Activated CD8-positive, alpha-beta T cell treated with anti-CD3 and anti-CD28 coated beads for 36 hours (primary cell): Measurements from ENCODE around the gene C1R. TPM values are rescaled to one million over a fixed set of nuclear protein-coding genes. Genes with fewer than 3 reads are reported as not detected.

ENCODE experiments used
- ATAC-seq: fragments of 200-7000 bp; cut with Tn5 transposase; one replicate; pipeline ENCODE4 v1.10.0; 2021; ENCODE audit warnings: mild to moderate bottlenecking, moderate library complexity
- CTCF ChIA-PET: fragments of 350-600 bp; sonication (Branson Sonifier 250); formaldehyde crosslinking; loops from one replicate; lab custom pipeline; 2021; ENCODE audit warnings: antibody characterized with exemption; lab: Charles Lee
- POLR2A ChIA-PET: fragments of 350-600 bp; sonication (Branson Sonifier 250); formaldehyde crosslinking; loops from one replicate; lab custom pipeline; 2021; ENCODE audit warnings: antibody characterized with exemption; lab: Charles Lee
- DNase-seq: peaks from one replicate; pipeline ENCODE4 v3.0.0-alpha.2; 2020
- H3K27ac Mint-ChIP-seq: one replicate; pipeline ENCODE4 v1.8.0; 2021; ENCODE audit warnings: mild to moderate bottlenecking, mixed read lengths
- H3K27me3 Mint-ChIP-seq: one replicate; pipeline ENCODE4 v1.8.0; 2021; ENCODE audit warnings: mixed read lengths
- H3K36me3 Mint-ChIP-seq: one replicate; pipeline ENCODE4 v1.8.0; 2021; ENCODE audit warnings: low read depth, mixed read lengths
- H3K4me1 Mint-ChIP-seq: one replicate; pipeline ENCODE4 v1.8.0; 2021; ENCODE audit warnings: low read depth, mixed read lengths
- H3K4me3 Mint-ChIP-seq: one replicate; pipeline ENCODE4 v1.8.0; 2021; ENCODE audit warnings: mild to moderate bottlenecking, moderate library complexity, mixed read lengths
- H3K9me3 Mint-ChIP-seq: one replicate; pipeline ENCODE4 v1.8.0; 2021; ENCODE audit warnings: mixed read lengths
- intact Hi-C: fragments of 100-400 bp; cut with micrococcal nuclease; formaldehyde crosslinking; loops from one replicate; pipeline ENCODE4 v1.10.0; 2022
- total RNA-seq, 2 experiments: library from RNA; stranded (reverse); gene quantifications; one replicate each; pipeline ENCODE4 v1.2.3, GENCODE V29; 2021
- TF ChIP-seq, protein P1 (sequence below): fragments of 200-600 bp; IDR thresholded peaks from one replicate; pipeline ENCODE4 v1.8.0; 2022; ENCODE audit warnings: antibody characterized with exemption, mild to moderate bottlenecking

Gene C1R
- total RNA-seq, 2 experiments from 2014 or later: 0.97 to 2.4 TPM

DNA sequence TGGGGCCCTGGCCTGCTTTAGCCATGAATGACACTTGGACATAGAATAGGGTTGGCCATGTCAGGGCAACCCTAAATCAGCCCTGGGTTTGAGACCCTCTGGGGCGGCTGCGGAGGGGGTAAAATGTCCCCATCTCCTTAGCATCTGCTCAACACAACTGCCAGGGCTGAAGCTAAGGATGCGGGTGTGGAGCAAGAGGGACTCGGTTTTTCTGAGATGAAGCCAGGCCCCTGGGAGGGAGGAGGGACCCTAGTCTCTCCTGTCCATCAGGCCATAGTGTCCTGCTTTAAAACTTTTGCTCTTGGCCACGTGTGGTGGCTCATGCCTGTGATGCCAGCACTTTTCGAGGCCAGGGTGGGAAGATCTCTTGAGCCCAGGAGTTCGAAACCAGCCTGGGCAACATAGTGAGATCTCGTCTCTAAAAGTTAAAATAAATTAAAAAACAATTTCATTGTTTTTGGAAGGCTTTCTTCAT lies 778 bp upstream of the C1R start:
- no peak for DNase-seq
- Mint-ChIP-seq H3K4me3 (no peak overlapping the region), H3K27me3 (no peaks in the 10 kb centered on the region), H3K36me3 (no peaks in the 10 kb centered on the region), H3K9me3 (no peaks in the 10 kb centered on the region), H3K4me1 (peaks cover 6% of the 10 kb centered on the region), H3K27ac (no peak overlapping the region)
- intact Hi-C loops: no loop called here
- ChIA-PET POLR2A (interaction anchor here (0.8 to 2.4 kb wide), 5 partner anchors 9 to 149 kb away, joined by 3 to 14 read pairs (median 4); partner anchors contain the start of genes C12orf57, C1RL, LPCAT3 and RNU7-1), CTCF (interaction anchor here (1.0 to 2.7 kb wide), 6 partner anchors 10 to 94 kb away, joined by 3 to 13 read pairs (median 4); no protein-coding TSS in a partner anchor)
- TF ChIP-seq, protein P1, sequence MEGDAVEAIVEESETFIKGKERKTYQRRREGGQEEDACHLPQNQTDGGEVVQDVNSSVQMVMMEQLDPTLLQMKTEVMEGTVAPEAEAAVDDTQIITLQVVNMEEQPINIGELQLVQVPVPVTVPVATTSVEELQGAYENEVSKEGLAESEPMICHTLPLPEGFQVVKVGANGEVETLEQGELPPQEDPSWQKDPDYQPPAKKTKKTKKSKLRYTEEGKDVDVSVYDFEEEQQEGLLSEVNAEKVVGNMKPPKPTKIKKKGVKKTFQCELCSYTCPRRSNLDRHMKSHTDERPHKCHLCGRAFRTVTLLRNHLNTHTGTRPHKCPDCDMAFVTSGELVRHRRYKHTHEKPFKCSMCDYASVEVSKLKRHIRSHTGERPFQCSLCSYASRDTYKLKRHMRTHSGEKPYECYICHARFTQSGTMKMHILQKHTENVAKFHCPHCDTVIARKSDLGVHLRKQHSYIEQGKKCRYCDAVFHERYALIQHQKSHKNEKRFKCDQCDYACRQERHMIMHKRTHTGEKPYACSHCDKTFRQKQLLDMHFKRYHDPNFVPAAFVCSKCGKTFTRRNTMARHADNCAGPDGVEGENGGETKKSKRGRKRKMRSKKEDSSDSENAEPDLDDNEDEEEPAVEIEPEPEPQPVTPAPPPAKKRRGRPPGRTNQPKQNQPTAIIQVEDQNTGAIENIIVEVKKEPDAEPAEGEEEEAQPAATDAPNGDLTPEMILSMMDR: no peak
- peak; percentile 9 for ATAC-seq

DNA sequence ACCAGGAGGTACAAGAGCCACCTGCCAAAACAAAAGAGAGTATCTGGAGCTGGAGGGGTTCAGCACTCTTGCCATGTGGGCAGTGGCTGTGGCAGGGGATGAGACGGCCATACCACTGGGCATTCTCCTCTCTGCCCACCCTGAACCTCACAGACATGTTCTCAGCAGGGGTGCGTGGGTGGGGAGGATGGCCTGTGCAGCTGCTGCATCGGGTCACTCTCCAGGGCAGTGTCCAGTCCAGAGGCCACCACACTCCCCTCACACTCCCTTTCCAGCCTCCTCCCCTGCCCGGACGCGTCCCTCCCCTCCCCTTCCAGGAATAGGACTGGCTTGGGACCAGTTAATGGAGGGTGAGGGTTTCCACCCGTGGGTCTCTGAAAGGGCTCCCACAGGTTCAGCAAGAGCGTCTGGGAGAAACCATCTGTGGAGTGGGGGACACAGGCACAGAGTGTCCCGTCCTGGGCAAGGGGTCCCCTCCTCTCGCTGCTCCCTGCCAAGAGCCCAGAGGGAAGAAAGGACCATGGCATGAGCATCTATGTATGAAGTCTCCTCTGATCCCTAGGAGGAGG lies 501 bp downstream of the C1R start:
- Mint-ChIP-seq H3K27me3 (no peaks in the 10 kb centered on the region), H3K36me3 (no peaks in the 10 kb centered on the region), H3K9me3 (no peaks in the 10 kb centered on the region), H3K27ac (peak overlapping the region; percentile 77), H3K4me1 (peaks cover 6% of the 10 kb centered on the region), H3K4me3 (peak overlapping the region; percentile 75)
- peak; percentile 6 for ATAC-seq
- TF ChIP-seq, protein P1: no peak
- no peak for DNase-seq
- intact Hi-C loops: no loop called here
- ChIA-PET CTCF (interaction anchor here (0.9 to 2.7 kb wide), 7 partner anchors 11 to 147 kb away, joined by 3 to 13 read pairs (median 4); no protein-coding TSS in a partner anchor), POLR2A (interaction anchor here (0.6 to 2.4 kb wide), 5 partner anchors 24 to 479 kb away, joined by 3 to 14 read pairs (median 4); partner anchors contain the start of genes C12orf57 and RNU7-1)

DNA sequence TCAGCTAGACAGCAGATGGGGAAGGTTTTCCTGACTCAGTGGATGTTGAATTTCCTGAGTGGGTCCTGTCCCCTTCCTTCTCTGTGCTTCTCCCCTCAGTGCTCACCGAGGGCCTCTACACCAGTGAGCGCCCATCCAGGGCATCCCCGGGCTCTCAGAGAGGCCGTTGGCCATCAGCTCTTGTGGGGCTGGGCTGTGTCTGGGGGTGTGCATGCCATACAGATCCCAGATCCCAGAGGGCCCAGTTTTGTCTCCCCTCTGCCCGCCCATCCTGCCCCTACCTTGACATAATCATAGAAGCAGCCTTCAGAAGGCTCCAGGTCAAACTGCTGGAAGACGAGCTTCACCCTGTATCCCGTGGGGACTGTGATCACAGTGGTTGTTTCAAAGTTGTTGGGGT lies 1.1 kb downstream of the C1R start:
- no peak for ATAC-seq
- peaks cover 6% of the 10 kb centered on the region for H3K4me1 Mint-ChIP-seq
- H3K27ac Mint-ChIP-seq: no peak overlapping the region
- no peak overlapping the region for H3K4me3 Mint-ChIP-seq
- H3K9me3 Mint-ChIP-seq: no peaks in the 10 kb centered on the region
- TF ChIP-seq, protein P1: no peak
- no peak for DNase-seq
- ChIA-PET CTCF (interaction anchor here (0.9 to 1.5 kb wide), 5 partner anchors 22 to 146 kb away, joined by 3 to 7 read pairs (median 3); no protein-coding TSS in a partner anchor), POLR2A (interaction anchor here (0.6 to 1.4 kb wide), 4 partner anchors 23 to 479 kb away, joined by 3 to 6 read pairs (median 4); partner anchors contain the start of genes C12orf57 and RNU7-1)
- intact Hi-C loops: no loop called here
- no peaks in the 10 kb centered on the region for H3K36me3 Mint-ChIP-seq
- no peaks in the 10 kb centered on the region for H3K27me3 Mint-ChIP-seq

DNA sequence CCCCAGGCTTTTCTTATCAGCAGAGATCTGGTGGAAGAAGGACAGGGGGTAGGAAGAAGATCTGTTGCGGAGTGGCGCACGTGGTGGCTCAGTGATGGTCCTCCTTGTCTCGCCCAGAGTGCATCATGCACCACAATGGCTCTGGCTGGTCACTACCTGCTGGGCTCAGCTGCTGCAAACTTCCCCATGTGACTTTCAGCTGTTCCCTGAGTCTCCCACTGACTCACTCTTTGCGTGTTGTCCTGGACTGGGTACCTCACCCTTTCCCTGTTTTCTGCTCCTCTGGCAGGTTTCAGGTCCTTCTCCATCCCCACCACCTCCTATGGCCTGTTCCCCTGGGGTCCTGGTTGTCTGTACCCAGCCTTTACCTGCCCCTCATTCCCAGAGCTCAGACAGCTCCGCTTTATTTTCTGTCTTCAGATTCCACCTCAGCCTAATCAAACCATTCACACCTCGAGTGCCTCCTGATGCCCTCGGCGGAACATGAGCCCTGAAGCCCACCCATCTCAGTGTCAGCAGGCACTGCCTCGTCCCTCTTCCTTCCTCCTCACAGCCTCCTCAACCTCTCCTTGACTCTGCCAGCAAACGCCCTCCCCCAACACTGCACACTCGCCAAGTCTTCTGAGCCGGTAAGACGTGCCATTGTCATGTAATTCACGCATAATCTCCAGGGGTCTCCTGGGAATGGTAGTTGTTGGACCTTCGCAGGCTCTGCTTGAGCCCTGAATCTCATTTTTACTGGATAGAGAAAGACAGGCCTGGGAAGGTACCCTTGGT lies 1.8 kb downstream of the C1R start:
- Mint-ChIP-seq H3K9me3 (no peaks in the 10 kb centered on the region), H3K27me3 (no peaks in the 10 kb centered on the region), H3K36me3 (no peaks in the 10 kb centered on the region), H3K27ac (no peak overlapping the region), H3K4me3 (no peak overlapping the region), H3K4me1 (peaks cover 6% of the 10 kb centered on the region)
- TF ChIP-seq, protein P1: no peak
- ChIA-PET POLR2A (interaction anchor here (1.4 kb wide), 1 partner anchor 147 kb away, joined by 6 read pairs; the partner anchor contains the start of genes C12orf57 and RNU7-1), CTCF (interaction anchor here (1.0 to 1.5 kb wide), 7 partner anchors 14 to 146 kb away, joined by 3 to 7 read pairs (median 3); no protein-coding TSS in a partner anchor)
- ATAC-seq (no peak), DNase-seq (no peak)
- intact Hi-C loops: no loop called here
